Smooth muscle cell (in vitro differentiated cells): Measurements from ENCODE around the gene GPX6. TPM values are rescaled to one million over a fixed set of nuclear protein-coding genes. Genes with fewer than 3 reads are reported as not detected.

Source experiments
- DNase-seq: peaks from one replicate; lab custom pipeline; 2025; ENCODE audit not compliant: unreplicated experiment; lab: John Stamatoyannopoulos, UW
- H2AFZ ChIP-seq: fragments of 200-600 bp; sonication (generic); 2 replicates; pipeline ENCODE4 v1.6.0; 2016; ENCODE audit warnings: antibody characterized with exemption, low read depth, mild to moderate bottlenecking
- H3F3A ChIP-seq: fragments of 200-600 bp; sonication (generic); 2 replicates; pipeline ENCODE4 v1.6.0; 2017; ENCODE audit warnings: antibody characterized with exemption, low read depth
- H3K27ac ChIP-seq: fragments of 200-600 bp; sonication (generic); 2 replicates; pipeline ENCODE4 v1.5.1; 2016; ENCODE audit warnings: low read depth, mild to moderate bottlenecking
- H3K27me3 ChIP-seq: fragments of 200-600 bp; sonication (generic); 2 replicates; pipeline ENCODE4 v1.6.1; 2016; ENCODE audit warnings: low read depth, mild to moderate bottlenecking
- H3K36me3 ChIP-seq: fragments of 200-600 bp; sonication (generic); 2 replicates; pipeline ENCODE4 v1.5.1; 2016; ENCODE audit warnings: low read depth
- H3K4me1 ChIP-seq: fragments of 200-600 bp; sonication (generic); 2 replicates; pipeline ENCODE4 v1.5.1; 2016; ENCODE audit warnings: low read depth
- H3K4me2 ChIP-seq: fragments of 200-600 bp; sonication (generic); 2 replicates; pipeline ENCODE4 v1.6.0; 2016; ENCODE audit warnings: mild to moderate bottlenecking
- H3K4me3 ChIP-seq: fragments of 200-600 bp; sonication (generic); 2 replicates; pipeline ENCODE4 v1.5.1; 2016; ENCODE audit warnings: mild to moderate bottlenecking
- H3K79me2 ChIP-seq: fragments of 200-600 bp; sonication (generic); 2 replicates; pipeline ENCODE4 v1.6.0; 2016; ENCODE audit warnings: low read depth, mild to moderate bottlenecking
- H3K9ac ChIP-seq: fragments of 200-600 bp; sonication (generic); 2 replicates; pipeline ENCODE4 v1.6.0; 2016; ENCODE audit warnings: low read depth
- H3K9me3 ChIP-seq: fragments of 200-600 bp; sonication (generic); replicated peaks from 2 replicates; pipeline ENCODE4 v1.5.1; 2016; ENCODE audit warnings: low read depth
- H4K20me1 ChIP-seq: fragments of 200-600 bp; sonication (generic); 2 replicates; pipeline ENCODE4 v1.6.0; 2016; ENCODE audit warnings: low read depth
- CTCF ChIP-seq: fragments of 200-600 bp; sonication (generic); IDR thresholded peaks from 2 replicates; pipeline ENCODE4 v1.5.1; 2017; ENCODE audit warnings: borderline replicate concordance, mild to moderate bottlenecking, antibody characterized with exemption; ENCODE audit not compliant: insufficient read depth, poor library complexity, severe bottlenecking
- WGBS: methylation state at CpG from one replicate; pipeline ENCODE4 v1.1.7; 2016; ENCODE audit warnings: low lambda C conversion rate; 5-methylcytosine and 5-hydroxymethylcytosine counted together
- polyA plus RNA-seq: library from polyadenylated mRNA; unstranded; fragments of >200 nt; fragmentation: Nextera tagmentation; extraction: Ambion mirVana; gene quantifications from 2 replicates; pipeline ENCODE4 v1.2.1, GENCODE V29; 2016
- total RNA-seq: library from RNA; depleted of rRNA; stranded (reverse); fragments of >200 nt; gene quantifications from 2 replicates; pipeline ENCODE4 v1.2.3, GENCODE V29; 2014

The GPX6 gene
- total and polyA plus RNA-seq, 2 experiments from 2014 or later: not detected

GRCh38 chr6:28497306-28497705 is 18.3 kb downstream of the GPX6 start:
- 88% methylated on average over 1 of the region's 1 CpG for WGBS
- Histone ChIP-seq H2AFZ (no peak overlapping the region), H3K9ac (no peak overlapping the region), H3K9me3 (no peaks in the 10 kb centered on the region), H3K4me1 (peaks cover 5% of the 10 kb centered on the region), H3K4me2 (no peak overlapping the region), H3K27me3 (peaks cover 4% of the 10 kb centered on the region), H3F3A (no peaks in the 10 kb centered on the region), H3K36me3 (no peaks in the 10 kb centered on the region), H4K20me1 (no peaks in the 10 kb centered on the region), H3K4me3 (no peak overlapping the region), H3K27ac (no peak overlapping the region), H3K79me2 (no peaks in the 10 kb centered on the region)
- DNase-seq: no peak
- no peak for TF ChIP-seq CTCF

- Histone ChIP-seq H3K4me3 (no peak overlapping the region), H3K79me2 (no peaks in the 10 kb centered on the region), H3K9me3 (no peaks in the 10 kb centered on the region), H3K4me2 (no peak overlapping the region), H2AFZ (no peak overlapping the region), H3K27me3 (peaks cover 4% of the 10 kb centered on the region), H4K20me1 (no peaks in the 10 kb centered on the region), H3K36me3 (no peaks in the 10 kb centered on the region), H3K9ac (no peak overlapping the region), H3F3A (no peaks in the 10 kb centered on the region), H3K4me1 (peaks cover 5% of the 10 kb centered on the region), H3K27ac (no peak overlapping the region)
- no peak for DNase-seq
- TF ChIP-seq CTCF: peak; percentile 24
- 67% methylated on average over 2 of the region's 2 CpGs for WGBS
Observed at GRCh38 chr6:28496099-28496779, 19.4 kb downstream of the GPX6 start.

- Histone ChIP-seq H2AFZ (no peak overlapping the region), H3K27ac (no peak overlapping the region), H3K9ac (no peak overlapping the region), H3K36me3 (no peaks in the 10 kb centered on the region), H4K20me1 (no peaks in the 10 kb centered on the region), H3F3A (peaks cover 6% of the 10 kb centered on the region), H3K4me2 (no peak overlapping the region), H3K27me3 (peaks cover 4% of the 10 kb centered on the region), H3K79me2 (no peaks in the 10 kb centered on the region), H3K4me1 (no peaks in the 10 kb centered on the region), H3K4me3 (no peak overlapping the region), H3K9me3 (no peaks in the 10 kb centered on the region)
- no peak for TF ChIP-seq CTCF
- 92% methylated on average over 3 of the region's 3 CpGs for WGBS
- no peak for DNase-seq
Observed at GRCh38 chr6:28491984-28492317, 23.6 kb downstream of the GPX6 start.
